Measurements from ENCODE around the gene SLC50A1.
"Not testable (repeated sequence)": the region's sequence is repeated elsewhere in the genome, so short reads cannot be mapped to it uniquely, and the experiment has no call there.

The SLC50A1 gene

DNA sequence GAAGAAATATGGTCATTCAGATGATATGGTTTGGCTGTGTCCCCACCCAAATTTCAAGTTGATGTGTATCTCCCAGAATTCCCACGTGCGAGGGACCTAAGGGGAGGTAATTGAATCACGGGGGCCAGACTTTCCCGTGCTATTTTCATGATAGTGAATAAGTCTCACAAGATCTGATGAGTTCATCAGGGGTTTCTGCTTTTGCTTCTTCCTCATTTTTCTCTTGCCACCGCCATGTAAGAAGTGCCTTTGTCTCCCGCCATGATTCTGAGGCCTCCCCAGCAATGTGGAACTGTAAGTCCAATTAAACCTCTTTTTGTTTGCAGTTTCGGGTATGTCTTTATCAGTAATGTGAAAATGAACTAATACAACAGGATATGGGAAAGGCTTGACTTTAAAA is 6.1 kb downstream of the SLC50A1 start:
- TF ChIP-seq MYC (IDR thresholded peaks at IDR 0.05; ENCODE audit: low read depth, low read length) (no peak), POLR2A (IDR thresholded peaks at IDR 0.05; ENCODE audit: extremely low read depth, insufficient read length) (no peak)
- TF ChIP-seq, protein P1, sequence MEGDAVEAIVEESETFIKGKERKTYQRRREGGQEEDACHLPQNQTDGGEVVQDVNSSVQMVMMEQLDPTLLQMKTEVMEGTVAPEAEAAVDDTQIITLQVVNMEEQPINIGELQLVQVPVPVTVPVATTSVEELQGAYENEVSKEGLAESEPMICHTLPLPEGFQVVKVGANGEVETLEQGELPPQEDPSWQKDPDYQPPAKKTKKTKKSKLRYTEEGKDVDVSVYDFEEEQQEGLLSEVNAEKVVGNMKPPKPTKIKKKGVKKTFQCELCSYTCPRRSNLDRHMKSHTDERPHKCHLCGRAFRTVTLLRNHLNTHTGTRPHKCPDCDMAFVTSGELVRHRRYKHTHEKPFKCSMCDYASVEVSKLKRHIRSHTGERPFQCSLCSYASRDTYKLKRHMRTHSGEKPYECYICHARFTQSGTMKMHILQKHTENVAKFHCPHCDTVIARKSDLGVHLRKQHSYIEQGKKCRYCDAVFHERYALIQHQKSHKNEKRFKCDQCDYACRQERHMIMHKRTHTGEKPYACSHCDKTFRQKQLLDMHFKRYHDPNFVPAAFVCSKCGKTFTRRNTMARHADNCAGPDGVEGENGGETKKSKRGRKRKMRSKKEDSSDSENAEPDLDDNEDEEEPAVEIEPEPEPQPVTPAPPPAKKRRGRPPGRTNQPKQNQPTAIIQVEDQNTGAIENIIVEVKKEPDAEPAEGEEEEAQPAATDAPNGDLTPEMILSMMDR (IDR thresholded peaks at IDR 0.05; ENCODE audit: low read depth, low read length), result no peak
- TF ChIP-seq, protein P2, sequence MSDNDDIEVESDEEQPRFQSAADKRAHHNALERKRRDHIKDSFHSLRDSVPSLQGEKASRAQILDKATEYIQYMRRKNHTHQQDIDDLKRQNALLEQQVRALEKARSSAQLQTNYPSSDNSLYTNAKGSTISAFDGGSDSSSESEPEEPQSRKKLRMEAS (IDR thresholded peaks at IDR 0.05; ENCODE audit: low read depth, low read length), result no peak
- H3K4me3 ChIP-seq (ENCODE audit: low read depth, low read length), result no peak overlapping the region
- DNase-seq (ENCODE audit: low read depth), result no peak

DNA sequence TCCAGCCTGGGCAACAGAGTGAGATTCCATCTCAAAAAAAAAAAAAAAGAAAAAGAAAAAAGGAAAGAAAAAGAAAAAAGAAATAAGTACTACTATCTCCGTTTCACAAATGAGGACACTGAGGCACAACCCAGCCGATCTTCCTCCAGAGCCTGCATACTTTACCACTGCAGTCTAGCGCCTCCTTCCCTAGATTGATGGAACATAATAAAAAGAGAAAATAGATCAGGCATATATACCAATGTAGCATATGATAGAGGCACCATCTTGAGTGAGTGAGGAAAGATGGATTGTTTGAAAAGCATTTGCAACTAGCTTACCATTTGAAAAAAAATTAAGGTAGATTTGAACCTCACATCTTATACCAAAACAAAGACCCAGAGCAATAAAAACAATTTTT is 9.8 kb downstream of the SLC50A1 start:
- DNase-seq (ENCODE audit: low read depth), result no peak
- TF ChIP-seq POLR2A (IDR thresholded peaks at IDR 0.05; ENCODE audit: extremely low read depth, insufficient read length), result no peak
- no peak for TF ChIP-seq MYC (IDR thresholded peaks at IDR 0.05; ENCODE audit: low read depth, low read length)
- TF ChIP-seq, protein P1 (IDR thresholded peaks at IDR 0.05; ENCODE audit: low read depth, low read length), result no peak
- TF ChIP-seq, protein P2 (IDR thresholded peaks at IDR 0.05; ENCODE audit: low read depth, low read length), result no peak
- H3K4me3 ChIP-seq (ENCODE audit: low read depth, low read length), result no peak overlapping the region

DNA sequence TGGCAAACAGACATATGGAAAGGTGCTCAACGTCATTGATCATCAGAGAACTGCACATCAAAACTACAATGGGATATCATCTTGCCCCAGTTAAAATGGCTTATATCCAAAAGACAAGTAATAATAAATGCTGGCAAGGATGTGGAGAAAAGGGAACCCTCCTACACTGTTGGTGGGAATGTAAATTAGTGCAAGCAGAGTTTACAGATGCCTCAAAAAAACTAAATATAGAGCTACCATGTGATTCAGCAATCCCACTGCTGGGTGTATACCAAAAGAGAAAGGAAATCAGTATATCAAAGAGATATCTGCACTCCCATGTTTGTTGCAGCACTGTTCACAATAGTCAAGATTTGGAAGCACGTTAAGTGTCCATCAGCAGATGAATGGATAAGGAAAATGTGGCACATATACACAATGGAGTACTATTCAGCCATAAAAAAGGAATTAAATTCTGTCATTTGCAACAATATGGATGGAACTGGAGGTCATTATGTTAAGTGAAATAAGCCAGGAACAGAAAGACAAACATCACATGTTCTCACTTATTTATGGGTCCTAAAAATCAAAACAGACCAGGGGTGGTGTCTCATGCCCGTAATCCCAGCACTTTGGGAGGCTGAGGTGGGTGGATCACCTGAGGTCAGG is 20.5 kb downstream of the SLC50A1 start:
- not testable (repeated sequence) for H3K4me3 ChIP-seq (ENCODE audit: low read depth, low read length); DNase-seq (ENCODE audit: low read depth)

DNA sequence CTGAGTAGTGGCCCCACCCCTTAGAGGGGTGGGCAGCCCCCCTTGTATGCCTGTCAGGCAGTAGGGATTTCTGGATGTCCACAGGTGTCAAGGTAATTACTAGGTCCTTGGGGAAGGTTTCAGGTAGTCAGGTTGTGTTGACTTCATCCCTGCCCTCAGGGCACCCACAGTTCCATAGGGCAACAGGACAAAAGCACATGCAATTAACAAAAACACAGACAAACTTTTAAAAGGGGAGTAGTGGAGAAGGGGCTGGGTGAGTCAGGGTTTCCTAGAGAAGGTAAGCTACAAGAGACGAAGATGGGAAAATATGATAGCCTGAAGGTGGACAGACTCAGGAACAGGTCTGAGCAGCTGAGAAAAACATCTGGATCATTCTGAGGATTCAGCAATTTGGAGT is 23.3 kb downstream of the SLC50A1 start:
- no peak for DNase-seq (ENCODE audit: low read depth)
- no peak for TF ChIP-seq POLR2A (IDR thresholded peaks at IDR 0.05; ENCODE audit: extremely low read depth, insufficient read length)
- no peak for TF ChIP-seq MYC (IDR thresholded peaks at IDR 0.05; ENCODE audit: low read depth, low read length)
- no peak overlapping the region for H3K4me3 ChIP-seq (ENCODE audit: low read depth, low read length)

DNA sequence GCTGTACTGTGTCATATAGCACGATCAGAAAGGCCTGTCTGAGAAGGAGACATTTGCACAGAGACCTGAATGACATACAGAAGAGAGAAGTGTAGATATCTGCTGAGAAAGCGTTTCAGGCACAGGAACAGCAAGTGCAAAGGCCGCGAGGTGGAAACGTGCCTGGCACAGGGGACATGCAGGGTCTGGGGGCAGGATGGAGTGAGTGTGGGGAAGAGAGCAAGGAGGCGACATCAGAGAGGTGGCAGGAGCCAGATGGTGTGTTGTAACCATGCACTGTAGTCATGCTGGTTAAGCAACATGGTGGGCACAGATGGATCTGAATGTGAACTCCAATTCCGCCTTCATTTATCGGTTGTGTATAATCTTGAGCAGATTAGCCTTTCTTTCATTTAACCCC is 24.5 kb downstream of the SLC50A1 start:
- no peak for DNase-seq (ENCODE audit: low read depth)
- TF ChIP-seq, protein P2 (IDR thresholded peaks at IDR 0.05; ENCODE audit: low read depth, low read length), result no peak
- TF ChIP-seq, protein P1 (IDR thresholded peaks at IDR 0.05; ENCODE audit: low read depth, low read length), result no peak
- TF ChIP-seq MYC (IDR thresholded peaks at IDR 0.05; ENCODE audit: low read depth, low read length), result no peak
- TF ChIP-seq POLR2A (IDR thresholded peaks at IDR 0.05; ENCODE audit: extremely low read depth, insufficient read length), result no peak
- no peak overlapping the region for H3K4me3 ChIP-seq (ENCODE audit: low read depth, low read length)

DNA sequence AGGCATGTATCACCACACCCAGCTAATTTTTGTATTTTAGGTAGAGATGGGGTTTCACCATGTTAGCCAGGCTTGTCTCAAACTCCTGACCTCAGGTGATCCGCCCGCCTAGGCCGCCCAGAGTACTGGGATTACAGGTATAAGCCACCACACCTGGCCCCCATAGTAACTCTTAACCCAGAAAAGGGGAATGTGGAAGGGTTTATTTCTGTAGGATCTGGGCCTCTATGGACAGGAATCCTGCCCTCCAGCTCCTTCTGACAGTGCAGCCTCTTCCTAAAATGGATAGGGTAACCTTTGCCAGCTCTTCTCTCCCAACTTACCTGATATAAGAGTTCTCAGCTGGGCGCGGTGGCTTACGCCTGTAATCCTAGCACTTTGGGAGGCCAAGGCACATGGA is 27.0 kb downstream of the SLC50A1 start:
- H3K4me3 ChIP-seq (ENCODE audit: low read depth, low read length); DNase-seq (ENCODE audit: low read depth): not testable (repeated sequence)

DNA sequence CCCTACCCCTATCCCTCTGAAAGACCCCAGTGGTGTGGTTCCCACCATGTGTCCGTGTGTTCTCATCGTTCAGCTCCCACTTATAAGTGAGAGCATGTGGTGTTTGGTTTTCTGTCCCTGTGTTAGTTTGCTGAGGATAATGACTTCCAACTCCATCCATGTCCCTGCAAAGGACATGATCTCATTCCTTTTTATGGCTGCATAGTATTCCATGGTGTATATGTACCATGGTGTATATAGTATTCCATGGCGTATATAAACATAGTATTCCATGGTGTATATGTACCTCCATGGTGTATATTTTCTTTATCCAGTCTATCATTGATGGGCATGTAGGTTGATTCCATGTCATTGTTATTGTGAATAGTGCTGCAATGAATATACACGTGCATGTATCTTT is 28.1 kb downstream of the SLC50A1 start:
- H3K4me3 ChIP-seq (ENCODE audit: low read depth, low read length); DNase-seq (ENCODE audit: low read depth): not testable (repeated sequence)

DNA sequence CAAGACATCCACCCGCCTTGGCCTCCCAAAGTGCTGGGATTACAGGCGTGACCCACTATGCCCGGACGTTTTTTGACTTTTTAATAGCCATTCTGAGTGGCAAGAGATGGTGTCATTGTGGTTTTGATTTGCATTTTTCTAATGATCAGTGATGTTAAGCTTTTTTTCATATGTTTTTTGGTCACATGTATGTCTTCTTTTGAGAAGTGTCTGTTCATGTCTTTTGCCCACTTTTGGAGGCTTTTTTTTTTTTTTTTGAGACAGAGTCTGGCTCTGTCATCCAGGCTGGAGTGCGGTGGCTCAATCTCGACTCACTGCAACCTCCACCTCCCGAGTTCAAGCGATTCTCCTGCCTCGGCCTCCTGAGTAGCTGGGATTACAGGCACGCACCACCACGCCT is 29.0 kb downstream of the SLC50A1 start:
- not testable (repeated sequence) for H3K4me3 ChIP-seq (ENCODE audit: low read depth, low read length); DNase-seq (ENCODE audit: low read depth)

DNA sequence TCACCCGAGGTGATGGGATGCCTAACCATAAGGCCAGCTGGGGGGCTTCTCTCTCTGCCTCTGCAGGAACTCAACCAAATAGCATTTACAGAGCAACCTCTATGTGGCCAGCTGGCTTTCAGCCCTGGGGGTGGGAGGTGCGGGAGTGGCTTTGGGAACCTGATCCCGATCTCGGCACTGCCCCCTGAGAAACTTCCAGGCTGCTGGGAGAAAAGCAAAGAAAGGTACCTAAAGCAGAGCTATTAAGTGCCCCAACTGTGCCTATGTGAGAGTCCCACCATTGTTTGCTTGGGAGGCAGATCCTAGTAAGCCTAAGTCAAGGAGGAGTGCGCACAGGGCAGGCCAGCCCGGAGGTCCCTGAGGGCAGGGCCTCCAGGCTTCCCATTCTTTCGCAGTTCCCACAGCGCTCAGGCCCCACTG is 30.4 kb downstream of the SLC50A1 start:
- no peak for DNase-seq (ENCODE audit: low read depth)
- no peak for TF ChIP-seq POLR2A (IDR thresholded peaks at IDR 0.05; ENCODE audit: extremely low read depth, insufficient read length)
- TF ChIP-seq, protein P2 (IDR thresholded peaks at IDR 0.05; ENCODE audit: low read depth, low read length), result no peak
- TF ChIP-seq, protein P1 (IDR thresholded peaks at IDR 0.05; ENCODE audit: low read depth, low read length), result no peak
- no peak for TF ChIP-seq MYC (IDR thresholded peaks at IDR 0.05; ENCODE audit: low read depth, low read length)
- no peak overlapping the region for H3K4me3 ChIP-seq (ENCODE audit: low read depth, low read length)

Data from NB4 (cell line).